ENCODE data around the gene ZHX3.

ZHX3 gene

GRCh38 chr20:41274152-41274551 lies 43.4 kb downstream of the ZHX3 start:
- H3K4me3 ChIP-seq (ENCODE audit: low read length): no peak overlapping the region
- DNase-seq (ENCODE audit: low read depth, low spot score): no peak

- no peak overlapping the region for H3K4me3 ChIP-seq (ENCODE audit: low read length)
- no peak for DNase-seq (ENCODE audit: low read depth, low spot score)
Observed at GRCh38 chr20:41273445-41273844, 44.1 kb downstream of the ZHX3 start.

- no peak overlapping the region for H3K4me3 ChIP-seq (ENCODE audit: low read length)
- DNase-seq (ENCODE audit: low read depth, low spot score): no peak
Observed at GRCh38 chr20:41272339-41272738, 45.2 kb downstream of the ZHX3 start.

GRCh38 chr20:41268917-41269652 lies 48.4 kb downstream of the ZHX3 start:
- DNase-seq (ENCODE audit: low read depth, low spot score): no peak
- no peak overlapping the region for H3K4me3 ChIP-seq (ENCODE audit: low read length)

GRCh38 chr20:41268402-41268801 lies 49.1 kb downstream of the ZHX3 start:
- no peak for DNase-seq (ENCODE audit: low read depth, low spot score)
- no peak overlapping the region for H3K4me3 ChIP-seq (ENCODE audit: low read length)

GRCh38 chr20:41265938-41266337 lies 51.6 kb downstream of the ZHX3 start:
- H3K4me3 ChIP-seq (ENCODE audit: low read length): no peak overlapping the region
- no peak for DNase-seq (ENCODE audit: low read depth, low spot score)

- no peak overlapping the region for H3K4me3 ChIP-seq (ENCODE audit: low read length)
- DNase-seq (ENCODE audit: low read depth, low spot score): no peak
Observed at GRCh38 chr20:41264819-41265218, 52.7 kb downstream of the ZHX3 start.

- DNase-seq (ENCODE audit: low read depth, low spot score): no peak
- H3K4me3 ChIP-seq (ENCODE audit: low read length): no peak overlapping the region
Observed at GRCh38 chr20:41261790-41262717, 55.5 kb downstream of the ZHX3 start.

- no peak overlapping the region for H3K4me3 ChIP-seq (ENCODE audit: low read length)
- no peak for DNase-seq (ENCODE audit: low read depth, low spot score)
Observed at GRCh38 chr20:41261260-41261659, 56.3 kb downstream of the ZHX3 start.

GRCh38 chr20:41260734-41261220 lies 56.8 kb downstream of the ZHX3 start:
- H3K4me3 ChIP-seq (ENCODE audit: low read length): no peak overlapping the region
- no peak for DNase-seq (ENCODE audit: low read depth, low spot score)

GRCh38 chr20:41259309-41259708 lies 58.2 kb downstream of the ZHX3 start:
- H3K4me3 ChIP-seq (ENCODE audit: low read length): no peak overlapping the region

GRCh38 chr20:41258474-41258873 lies 59.1 kb downstream of the ZHX3 start:
- no peak for DNase-seq (ENCODE audit: low read depth, low spot score)

More at GRCh38 chr20:41259309-41259708, 58.2 kb downstream of the ZHX3 start:
- no peak for DNase-seq (ENCODE audit: low read depth, low spot score)

GRCh38 chr20:41256516-41256915 lies 61.0 kb downstream of the ZHX3 start:
- no peak overlapping the region for H3K4me3 ChIP-seq (ENCODE audit: low read length)
- DNase-seq (ENCODE audit: low read depth, low spot score): no peak

More at GRCh38 chr20:41258474-41258873, 59.1 kb downstream of the ZHX3 start:
- no peak overlapping the region for H3K4me3 ChIP-seq (ENCODE audit: low read length)

- H3K4me3 ChIP-seq (ENCODE audit: low read length): no peak overlapping the region
- DNase-seq (ENCODE audit: low read depth, low spot score): no peak
Observed at GRCh38 chr20:41255655-41256054, 61.9 kb downstream of the ZHX3 start.

GRCh38 chr20:41249411-41250281 lies 67.9 kb downstream of the ZHX3 start:
- DNase-seq (ENCODE audit: low read depth, low spot score): no peak
- H3K4me3 ChIP-seq (ENCODE audit: low read length): no peak overlapping the region

- no peak for DNase-seq (ENCODE audit: low read depth, low spot score)
- H3K4me3 ChIP-seq (ENCODE audit: low read length): no peak overlapping the region
Observed at GRCh38 chr20:41248368-41249024, 69.0 kb downstream of the ZHX3 start.

GRCh38 chr20:41247523-41248367 lies 69.8 kb downstream of the ZHX3 start:
- no peak for DNase-seq (ENCODE audit: low read depth, low spot score)
- H3K4me3 ChIP-seq (ENCODE audit: low read length): no peak overlapping the region

Data from Jurkat, Clone E6-1 (cell line).